ENCODE data around the gene NATD1. TPM values are rescaled to one million over a fixed set of nuclear protein-coding genes. Genes with fewer than 3 reads are reported as not detected.

NATD1 gene
- total RNA-seq, 1 experiment from 2014 or later: 7.3 TPM

DNA sequence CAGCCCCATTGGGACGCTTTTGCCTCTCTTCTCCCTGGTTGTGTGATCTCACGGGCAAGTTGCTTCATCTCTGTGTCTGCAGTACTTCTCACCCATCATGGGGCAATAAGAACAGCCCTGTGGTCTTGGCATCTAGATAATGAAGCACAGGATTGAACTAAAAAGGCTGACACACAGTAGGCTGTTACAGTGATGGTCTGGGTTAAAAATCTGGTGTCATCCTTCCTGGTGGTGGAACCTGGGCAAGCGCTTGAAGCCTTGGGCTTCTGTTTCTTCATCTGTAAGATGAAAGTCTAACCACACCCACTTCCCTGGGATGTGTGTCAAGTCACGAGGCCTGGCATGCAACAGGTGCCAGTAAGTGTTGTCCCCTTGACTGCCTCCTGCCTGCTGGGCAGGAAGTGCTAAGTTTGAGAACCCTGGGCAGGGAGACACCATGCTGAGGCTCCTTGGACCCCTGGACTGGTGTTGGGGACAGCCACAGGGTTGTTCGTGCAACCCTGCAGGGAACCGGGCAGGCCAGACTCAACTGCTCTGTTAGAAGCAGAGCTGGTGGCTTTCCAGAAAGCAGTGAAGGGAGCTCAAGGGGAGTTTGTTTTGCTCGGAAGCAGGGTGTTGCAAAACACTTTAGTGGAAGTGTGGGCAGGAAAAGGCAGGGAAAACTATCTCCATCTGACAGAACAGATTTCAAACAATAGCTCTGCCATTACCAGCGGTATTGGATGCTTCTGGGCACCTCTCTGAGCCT lies 25.4 kb upstream of the NATD1 start:
- Histone ChIP-seq H3K27ac (ENCODE audit: insufficient read length, low read depth, low read length) (no peak overlapping the region), H3K4me2 (ENCODE audit: insufficient read depth, insufficient read length, low read length) (no peak overlapping the region), H3K79me2 (ENCODE audit: insufficient read depth, low read length) (no peaks in the 10 kb centered on the region), H2AFZ (ENCODE audit: low read length) (no peak overlapping the region), H4K5ac (ENCODE audit: insufficient read length, low read depth, low read length) (no peak overlapping the region), H3K23me2 (ENCODE audit: insufficient read length, low read depth, low read length, poor library complexity, severe bottlenecking) (peaks cover 14% of the 10 kb centered on the region), H2BK5ac (ENCODE audit: insufficient read length, low read length) (no peak overlapping the region), H3K9me3 (ENCODE audit: control insufficient read depth, low read depth, low read length) (no peaks in the 10 kb centered on the region), H3K23ac (ENCODE audit: insufficient read length, low read depth, low read length) (no peak overlapping the region), H4K8ac (replicated peaks; ENCODE audit: insufficient read length, low read depth, low read length) (no peak overlapping the region), H3K56ac (ENCODE audit: insufficient read length, low read depth, low read length) (no peak overlapping the region), H3K18ac (ENCODE audit: insufficient read length, low read depth, low read length) (no peak overlapping the region), H3K4ac (ENCODE audit: low read depth, low read length) (no peak overlapping the region), H2BK120ac (ENCODE audit: low read depth, low read length, poor library complexity, severe bottlenecking) (no peak overlapping the region), H4K20me1 (ENCODE audit: control insufficient read depth, insufficient read depth, insufficient read length) (no peaks in the 10 kb centered on the region), H3K14ac (ENCODE audit: insufficient read depth, low read length) (no peak overlapping the region), H2BK20ac (ENCODE audit: low read depth, low read length, poor library complexity, severe bottlenecking) (no peak overlapping the region), H3K4me1 (ENCODE audit: insufficient read depth, low read length) (peaks cover 3% of the 10 kb centered on the region; the same call in 1 of the 2 replicates), H2BK12ac (ENCODE audit: insufficient read length, low read depth, low read length) (no peak overlapping the region), H3K9ac (ENCODE audit: extremely low read depth, insufficient read length, low read length) (no peak overlapping the region), H4K91ac (ENCODE audit: insufficient read length, low read depth, low read length) (no peak overlapping the region), H3T11ph (ENCODE audit: low read length) (no peak overlapping the region), H3K27me3 (ENCODE audit: insufficient read depth, low read length) (peaks cover 10% of the 10 kb centered on the region; the same call in 1 of the 2 replicates), H2AK5ac (ENCODE audit: insufficient read length, low read length) (no peak overlapping the region), H2BK15ac (ENCODE audit: low read depth, low read length) (no peak overlapping the region), H3K79me1 (ENCODE audit: insufficient read depth, low read depth, low read length, poor library complexity, severe bottlenecking) (no peaks in the 10 kb centered on the region)
- H3K27ac Mint-ChIP-seq: peak overlapping the region in 1 of 3 experiments; percentile 71; a peak in 1 of 7 replicates
- peaks cover 86% of the 10 kb centered on the region for H3K27me3 Mint-ChIP-seq (ENCODE audit: low read depth)
- WGBS (ENCODE audit: extremely low coverage, insufficient read length, low lambda C conversion rate): no CpG with 5 or more reads among the region's 8 CpGs
- TF ChIP-seq, protein P1, sequence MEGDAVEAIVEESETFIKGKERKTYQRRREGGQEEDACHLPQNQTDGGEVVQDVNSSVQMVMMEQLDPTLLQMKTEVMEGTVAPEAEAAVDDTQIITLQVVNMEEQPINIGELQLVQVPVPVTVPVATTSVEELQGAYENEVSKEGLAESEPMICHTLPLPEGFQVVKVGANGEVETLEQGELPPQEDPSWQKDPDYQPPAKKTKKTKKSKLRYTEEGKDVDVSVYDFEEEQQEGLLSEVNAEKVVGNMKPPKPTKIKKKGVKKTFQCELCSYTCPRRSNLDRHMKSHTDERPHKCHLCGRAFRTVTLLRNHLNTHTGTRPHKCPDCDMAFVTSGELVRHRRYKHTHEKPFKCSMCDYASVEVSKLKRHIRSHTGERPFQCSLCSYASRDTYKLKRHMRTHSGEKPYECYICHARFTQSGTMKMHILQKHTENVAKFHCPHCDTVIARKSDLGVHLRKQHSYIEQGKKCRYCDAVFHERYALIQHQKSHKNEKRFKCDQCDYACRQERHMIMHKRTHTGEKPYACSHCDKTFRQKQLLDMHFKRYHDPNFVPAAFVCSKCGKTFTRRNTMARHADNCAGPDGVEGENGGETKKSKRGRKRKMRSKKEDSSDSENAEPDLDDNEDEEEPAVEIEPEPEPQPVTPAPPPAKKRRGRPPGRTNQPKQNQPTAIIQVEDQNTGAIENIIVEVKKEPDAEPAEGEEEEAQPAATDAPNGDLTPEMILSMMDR (conservative IDR thresholded peaks at IDR 0.05): no peak
- no peak overlapping the region for H3K4me3 Mint-ChIP-seq
- H3K36me3 Mint-ChIP-seq (ENCODE audit: insufficient read depth in 1 of 3, low read depth in 3 of 3): no peaks in the 10 kb centered on the region; a peak in 1 of 7 replicates
- DNase-seq: no peak
- H3K9me3 Mint-ChIP-seq: no peaks in the 10 kb centered on the region; a peak in 1 of 5 replicates
- peaks cover 11% of the 10 kb centered on the region in 2 experiments for H3K4me1 Mint-ChIP-seq
